ENCODE measurements around the gene LSM4. TPM values are rescaled to one million over a fixed set of nuclear protein-coding genes. Genes with fewer than 3 reads are reported as not detected.
A peak's percentile ranks its signal among the peaks of the same experiment; 100 is the strongest.
"Not testable (repeated sequence)": the region's sequence is repeated elsewhere in the genome, so short reads cannot be mapped to it uniquely, and the experiment has no call there.

Gene LSM4
- total RNA-seq, 2 donors from 2014 or later = 74.8 to 90.2 TPM

- no peaks in the 10 kb centered on the region for H3K27me3 ChIP-seq (replicated peaks; ENCODE audit: insufficient read depth)
- no peak for ATAC-seq (ENCODE audit: insufficient number of reproducible peaks, low FRiP score, low read depth)
- peaks cover 14 to 32% of the 10 kb centered on the region in 2 donors for H3K4me1 ChIP-seq (ENCODE audit: control insufficient read depth in 1 of 2, low read depth in 2 of 2)
- H3K36me3 ChIP-seq = no peaks in the 10 kb centered on the region
- H3K4me3 ChIP-seq = no peak overlapping the region
- no peak for DNase-seq (ENCODE audit: low spot score)
- no peak for TF ChIP-seq CTCF (IDR thresholded peaks at IDR 0.05)
- H3K9me3 ChIP-seq = no peaks in the 10 kb centered on the region
- no peak overlapping the region for H3K27ac ChIP-seq
Observed at GRCh38 chr19:18326772-18327171, 3.9 kb upstream of the LSM4 start.

GRCh38 chr19:18324373-18324731 lies 1.5 kb upstream of the LSM4 start:
- Histone ChIP-seq H3K27ac (peak overlapping the region; percentile 86), H3K4me1 (ENCODE audit: control insufficient read depth in 1 of 2, low read depth in 2 of 2) (peaks cover 18 to 36% of the 10 kb centered on the region in 2 donors)
- H3K36me3 ChIP-seq; H3K27me3 ChIP-seq (replicated peaks; ENCODE audit: insufficient read depth); ATAC-seq (ENCODE audit: insufficient number of reproducible peaks, low FRiP score, low read depth); H3K4me3 ChIP-seq; DNase-seq (ENCODE audit: low spot score); H3K9me3 ChIP-seq: not testable (repeated sequence)

- H3K27ac ChIP-seq = peak overlapping the region; percentile 78
- no peak for ATAC-seq (ENCODE audit: insufficient number of reproducible peaks, low FRiP score, low read depth)
Observed at GRCh38 chr19:18322318-18322758, 538 bp downstream of the LSM4 start.

GRCh38 chr19:18321734-18322102 lies 1.2 kb downstream of the LSM4 start:
- Histone ChIP-seq H3K36me3 (no peaks in the 10 kb centered on the region), H3K4me3 (peak overlapping the region; percentile 78), H3K4me1 (ENCODE audit: control insufficient read depth in 1 of 2, low read depth in 2 of 2) (peaks cover 16 to 28% of the 10 kb centered on the region in 2 donors), H3K27ac (no peak overlapping the region), H3K27me3 (replicated peaks; ENCODE audit: insufficient read depth) (no peaks in the 10 kb centered on the region), H3K9me3 (no peaks in the 10 kb centered on the region)
- no peak for ATAC-seq (ENCODE audit: insufficient number of reproducible peaks, low FRiP score, low read depth)
- TF ChIP-seq CTCF (IDR thresholded peaks at IDR 0.05) = no peak
- no peak for DNase-seq (ENCODE audit: low spot score)

More at GRCh38 chr19:18322318-18322758, 538 bp downstream of the LSM4 start:
- Histone ChIP-seq H3K27me3 (replicated peaks; ENCODE audit: insufficient read depth) (no peaks in the 10 kb centered on the region), H3K36me3 (no peaks in the 10 kb centered on the region), H3K4me3 (peak overlapping the region; percentile 78), H3K4me1 (ENCODE audit: control insufficient read depth in 1 of 2, low read depth in 2 of 2) (peaks cover 16 to 28% of the 10 kb centered on the region in 2 donors), H3K9me3 (no peaks in the 10 kb centered on the region)
- no peak for DNase-seq (ENCODE audit: low spot score)
- TF ChIP-seq CTCF (IDR thresholded peaks at IDR 0.05) = no peak

- Histone ChIP-seq H3K9me3 (no peaks in the 10 kb centered on the region), H3K4me1 (ENCODE audit: control insufficient read depth in 1 of 2, low read depth in 2 of 2) (peaks cover 16 to 28% of the 10 kb centered on the region in 2 donors), H3K27ac (no peak overlapping the region), H3K27me3 (replicated peaks; ENCODE audit: insufficient read depth) (no peaks in the 10 kb centered on the region), H3K36me3 (no peaks in the 10 kb centered on the region), H3K4me3 (no peak overlapping the region)
- no peak for TF ChIP-seq CTCF (IDR thresholded peaks at IDR 0.05)
- no peak for ATAC-seq (ENCODE audit: insufficient number of reproducible peaks, low FRiP score, low read depth)
- no peak for DNase-seq (ENCODE audit: low spot score)
Observed at GRCh38 chr19:18320865-18321733, 1.8 kb downstream of the LSM4 start.
